Chondrocyte (in vitro differentiated cells): ENCODE measurements around the gene DNASE1L3. TPM values are rescaled to one million over a fixed set of nuclear protein-coding genes. Genes with fewer than 3 reads are reported as not detected.

Experiments
- DNase-seq: peaks from one replicate; pipeline ENCODE4 v3.0.0; 2021; ENCODE audit warnings: mixed read lengths, low spot score
- H3K27ac Mint-ChIP-seq: one replicate; pipeline ENCODE4 v1.8.0; 2021; ENCODE audit warnings: mild to moderate bottlenecking, moderate library complexity, mixed read lengths; ENCODE audit not compliant: unreplicated experiment
- H3K27me3 Mint-ChIP-seq: 2 replicates; pipeline ENCODE4 v1.8.0; 2021; ENCODE audit warnings: low read depth, mixed read lengths
- H3K36me3 Mint-ChIP-seq: 2 replicates; pipeline ENCODE4 v1.8.0; 2021; ENCODE audit warnings: low read depth, mixed read lengths
- H3K4me1 Mint-ChIP-seq: 2 replicates; pipeline ENCODE4 v1.8.0; 2021; ENCODE audit warnings: low read depth, mild to moderate bottlenecking, mixed read lengths
- H3K4me3 Mint-ChIP-seq: one replicate; pipeline ENCODE4 v1.8.0; 2021; ENCODE audit warnings: mild to moderate bottlenecking, moderate library complexity, mixed read lengths; ENCODE audit not compliant: unreplicated experiment
- H3K9me3 Mint-ChIP-seq: 2 replicates; pipeline ENCODE4 v1.8.0; 2021; ENCODE audit warnings: low read depth, mixed read lengths
- CTCF ChIP-seq: fragments of 200-600 bp; sonication (generic); IDR thresholded peaks from 2 replicates; pipeline ENCODE4 v1.5.0; 2021; ENCODE audit warnings: antibody characterized with exemption, mild to moderate bottlenecking, moderate library complexity
- total RNA-seq: library from RNA; stranded (reverse); gene quantifications from 3 replicates; pipeline ENCODE4 v1.2.1, GENCODE V29; 2021

The DNASE1L3 gene
- total RNA-seq, 1 donor from 2014 or later = not detected

DNA sequence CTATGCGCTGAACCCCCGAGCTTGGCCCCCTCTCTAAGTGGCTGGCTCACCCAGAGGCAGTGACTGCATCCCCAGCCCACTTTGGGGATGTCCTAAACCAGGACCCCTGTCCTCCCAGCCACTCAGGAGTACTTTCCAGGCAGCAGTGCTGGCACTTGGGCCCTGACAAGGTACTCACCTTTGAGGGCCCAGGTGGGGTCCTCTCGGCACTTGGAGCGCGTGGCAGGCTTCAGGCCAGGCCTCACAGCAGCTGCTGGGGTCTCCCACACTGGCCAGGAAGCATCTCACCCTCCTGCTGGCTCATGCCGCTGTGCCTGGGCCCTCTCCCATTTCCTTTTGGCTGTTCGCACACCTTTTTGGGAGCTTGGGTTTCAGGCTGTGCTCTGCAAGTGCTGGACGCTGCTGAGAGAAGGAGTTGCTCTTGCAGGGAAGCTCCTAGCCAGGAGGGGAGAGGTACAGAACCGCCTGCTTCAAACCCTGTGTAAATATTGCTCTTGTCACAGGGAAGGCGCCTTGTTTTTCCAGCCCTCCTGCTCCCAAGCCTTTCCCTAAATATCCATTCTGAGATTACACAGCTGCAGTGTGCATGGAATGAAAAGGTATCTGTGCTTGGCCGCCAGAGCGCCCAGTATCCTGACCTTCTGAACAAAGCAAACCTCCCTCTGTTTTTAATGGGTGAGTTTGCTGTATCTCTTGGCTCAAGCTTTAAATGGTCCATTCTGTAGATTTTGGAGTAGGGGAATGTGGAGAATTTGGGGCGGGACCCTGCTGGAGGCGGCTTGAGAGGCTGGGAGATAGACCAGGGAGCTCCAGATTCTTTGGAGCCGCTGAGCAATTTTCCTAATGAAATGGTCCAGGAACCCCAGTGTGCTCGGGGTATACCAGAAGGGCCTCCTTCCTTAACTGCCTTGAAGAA is 45.6 kb downstream of the DNASE1L3 start:
- H3K4me1 Mint-ChIP-seq = peaks cover 65% of the 10 kb centered on the region

GRCh38 chr3:58164199-58164879 is 46.4 kb downstream of the DNASE1L3 start:
- Mint-ChIP-seq H3K9me3 (no peaks in the 10 kb centered on the region), H3K27me3 (no peaks in the 10 kb centered on the region), H3K27ac (peak overlapping the region; percentile 82), H3K36me3 (peaks cover 22% of the 10 kb centered on the region), H3K4me3 (no peak overlapping the region), H3K4me1 (peaks cover 65% of the 10 kb centered on the region)
- no peak for TF ChIP-seq CTCF
- peak; percentile 95 for DNase-seq

More for the DNA sequence above, 45.6 kb downstream of the DNASE1L3 start:
- DNase-seq = peak; percentile 83
- Mint-ChIP-seq H3K4me3 (no peak overlapping the region), H3K27me3 (no peaks in the 10 kb centered on the region), H3K9me3 (no peaks in the 10 kb centered on the region), H3K36me3 (peaks cover 23% of the 10 kb centered on the region), H3K27ac (peak overlapping the region; percentile 82)
- peak; percentile 19 for TF ChIP-seq CTCF

DNA sequence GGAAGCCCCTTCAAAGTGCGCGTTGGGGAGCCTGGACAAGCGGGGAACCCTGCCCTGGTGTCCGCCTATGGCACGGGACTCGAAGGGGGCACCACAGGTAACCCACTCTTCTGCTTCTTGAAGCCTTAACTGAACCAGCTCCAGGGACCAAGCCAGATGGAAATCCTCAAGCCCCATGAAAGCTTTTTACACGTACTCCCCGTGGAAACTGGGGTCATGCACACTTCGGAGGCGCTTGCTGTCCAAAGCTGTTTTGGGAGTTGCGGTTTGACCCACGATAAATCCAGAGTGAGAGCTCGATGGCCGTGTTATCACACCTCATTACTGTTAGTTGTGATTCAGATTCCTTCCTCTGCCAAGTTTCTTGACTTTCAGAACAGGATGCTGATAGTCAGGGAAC is 47.5 kb downstream of the DNASE1L3 start:
- Mint-ChIP-seq H3K4me1 (peaks cover 65% of the 10 kb centered on the region), H3K9me3 (no peaks in the 10 kb centered on the region), H3K36me3 (peaks cover 21% of the 10 kb centered on the region), H3K27ac (peak overlapping the region; percentile 58), H3K27me3 (no peaks in the 10 kb centered on the region), H3K4me3 (no peak overlapping the region)
- no peak for TF ChIP-seq CTCF
- peak; percentile 59 for DNase-seq

DNA sequence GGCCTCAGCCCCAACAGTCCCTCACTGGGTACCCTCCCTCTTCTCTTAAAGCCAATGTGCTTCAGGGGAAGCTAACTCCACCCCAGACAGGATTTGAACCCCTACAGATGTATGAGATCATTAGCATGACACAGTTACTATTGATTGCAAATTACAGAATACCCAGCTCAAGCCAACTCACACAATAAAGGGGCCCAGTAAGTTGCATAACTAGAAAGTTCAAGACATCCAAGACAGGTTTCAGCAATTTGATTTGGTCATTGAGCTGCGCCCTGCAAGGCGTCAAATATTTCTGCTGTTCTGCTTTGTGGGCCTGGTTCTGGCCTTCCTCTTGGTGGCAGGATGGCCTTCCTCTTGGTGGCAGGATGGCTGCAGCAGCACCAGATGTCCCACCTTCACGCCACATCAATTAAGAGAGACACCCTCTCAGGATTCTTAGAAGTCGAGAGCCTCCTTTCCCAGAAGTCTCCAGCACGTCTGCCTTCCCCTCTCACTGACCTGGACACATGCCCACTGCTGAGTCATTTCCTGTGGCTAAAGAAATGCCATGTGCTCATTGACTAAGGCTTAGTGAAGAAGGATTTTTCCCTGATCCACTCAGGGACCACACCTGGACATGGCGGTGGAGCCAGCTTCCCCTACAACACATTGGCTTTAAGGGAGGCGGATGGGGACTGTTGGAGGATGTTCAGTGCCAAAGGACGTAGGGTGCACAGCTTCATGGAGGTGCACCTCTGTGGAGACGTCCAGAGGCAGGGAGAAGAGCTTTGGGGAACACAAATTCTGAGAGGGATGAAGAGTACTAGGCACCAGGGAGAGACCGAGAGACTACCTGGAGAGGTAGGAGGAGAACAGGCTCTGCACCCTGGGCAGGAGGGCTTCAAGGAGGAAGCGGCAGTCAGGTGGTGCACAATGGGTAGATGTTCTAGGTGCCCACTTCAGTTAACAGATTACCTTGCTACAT is 49.1 kb downstream of the DNASE1L3 start:
- Mint-ChIP-seq H3K27me3 (no peaks in the 10 kb centered on the region), H3K27ac (peak overlapping the region; percentile 41), H3K36me3 (peaks cover 23% of the 10 kb centered on the region), H3K4me1 (peaks cover 55% of the 10 kb centered on the region), H3K9me3 (no peaks in the 10 kb centered on the region), H3K4me3 (no peak overlapping the region)
- no peak for TF ChIP-seq CTCF
- DNase-seq = peak; percentile 47
